ENCODE data around the gene APC.

GRCh38 chr5:112866739-112867138 lies 129.1 kb downstream of the APC start:
- no peak for TF ChIP-seq MYPOP (CRISPR knock-in tag; IDR thresholded peaks at IDR 0.05)
- no peak for TF ChIP-seq MAX (IDR thresholded peaks at IDR 0.05)
- TF ChIP-seq JUND (CRISPR knock-in tag; IDR thresholded peaks at IDR 0.05): no peak
- TF ChIP-seq GABPA (IDR thresholded peaks at IDR 0.05; ENCODE audit: low read depth, low read length): no peak
- TF ChIP-seq GABPA (CRISPR knock-in tag; IDR thresholded peaks at IDR 0.05; ENCODE audit: low read depth): no peak
- TF ChIP-seq ZNF34 (CRISPR knock-in tag; IDR thresholded peaks at IDR 0.05; ENCODE audit: borderline replicate concordance): no peak
- TF ChIP-seq KLF16 (CRISPR knock-in tag; IDR thresholded peaks at IDR 0.05): no peak
- no peak for TF ChIP-seq ZNF629 (CRISPR knock-in tag; conservative IDR thresholded peaks at IDR 0.05)
- TF ChIP-seq IKZF1 (IDR thresholded peaks at IDR 0.05): no peak
- no peak for TF ChIP-seq POLR2A (IDR thresholded peaks at IDR 0.05; ENCODE audit: insufficient read depth in 1 of 2, low read depth in 2 of 2, low read length in 2 of 2)
- TF ChIP-seq TAF15 (IDR thresholded peaks at IDR 0.05; ENCODE audit: low read depth, low read length, poor library complexity, severe bottlenecking): no peak
- TF ChIP-seq RNF219 (CRISPR knock-in tag; IDR thresholded peaks at IDR 0.05): no peak
- no peak for TF ChIP-seq ATF3 (CRISPR knock-in tag; IDR thresholded peaks at IDR 0.05)
- no peak for TF ChIP-seq CBX1 (IDR thresholded peaks at IDR 0.05; ENCODE audit: low read depth)
- no peak for TF ChIP-seq PBX3 (CRISPR knock-in tag; IDR thresholded peaks at IDR 0.05; ENCODE audit: borderline replicate concordance)
